BJ (cell line): ENCODE results near the gene IRX4. TPM values are rescaled to one million over a fixed set of nuclear protein-coding genes. Genes with fewer than 3 reads are reported as not detected.

ENCODE experiments used
- CTCF ChIA-PET: fragments of 350-600 bp; formaldehyde crosslinking; extraction: SDS; loops from one replicate; lab custom pipeline; 2021; ENCODE audit warnings: antibody characterized with exemption, inconsistent platforms; lab: Yijun Ruan, JAX
- POLR2A ChIA-PET: fragments of 300-600 bp; sonication (Branson Sonifier 250); formaldehyde crosslinking; extraction: SDS; loops from one replicate; lab custom pipeline; 2021; ENCODE audit warnings: antibody characterized with exemption; lab: Charles Lee
- DNase-seq: peaks from one replicate; pipeline ENCODE4 v3.0.0-alpha.2; 2011; ENCODE audit warnings: low read depth
- H3K27me3 ChIP-seq: 2 replicates; pipeline ENCODE4 v1.6.0; 2011; ENCODE audit warnings: low read length; ENCODE audit not compliant: control insufficient read depth, insufficient read depth
- H3K36me3 ChIP-seq: 2 replicates; pipeline ENCODE4 v1.5.1; 2011; ENCODE audit warnings: low read length; ENCODE audit not compliant: control insufficient read depth, insufficient read depth
- H3K4me3 ChIP-seq: 2 replicates; pipeline ENCODE4 v1.5.1; 2011; ENCODE audit warnings: low read depth, mild to moderate bottlenecking, control low read depth, low read length
- polyA plus RNA-seq: library from polyadenylated mRNA; depleted of rRNA; stranded (reverse); fragments of >200 nt; gene quantifications from 2 replicates; pipeline ENCODE4 v1.2.3, GENCODE V29; 2011
- TF ChIP-seq, protein P1 (sequence below): IDR thresholded peaks from 2 replicates; pipeline ENCODE4 v1.5.1; 2011; ENCODE audit warnings: low read depth, mild to moderate bottlenecking, control low read depth, inconsistent platforms, low read length, moderate library complexity; ENCODE audit not compliant: insufficient read depth

The IRX4 gene
- polyA plus RNA-seq, 1 experiment, result not detected

DNA sequence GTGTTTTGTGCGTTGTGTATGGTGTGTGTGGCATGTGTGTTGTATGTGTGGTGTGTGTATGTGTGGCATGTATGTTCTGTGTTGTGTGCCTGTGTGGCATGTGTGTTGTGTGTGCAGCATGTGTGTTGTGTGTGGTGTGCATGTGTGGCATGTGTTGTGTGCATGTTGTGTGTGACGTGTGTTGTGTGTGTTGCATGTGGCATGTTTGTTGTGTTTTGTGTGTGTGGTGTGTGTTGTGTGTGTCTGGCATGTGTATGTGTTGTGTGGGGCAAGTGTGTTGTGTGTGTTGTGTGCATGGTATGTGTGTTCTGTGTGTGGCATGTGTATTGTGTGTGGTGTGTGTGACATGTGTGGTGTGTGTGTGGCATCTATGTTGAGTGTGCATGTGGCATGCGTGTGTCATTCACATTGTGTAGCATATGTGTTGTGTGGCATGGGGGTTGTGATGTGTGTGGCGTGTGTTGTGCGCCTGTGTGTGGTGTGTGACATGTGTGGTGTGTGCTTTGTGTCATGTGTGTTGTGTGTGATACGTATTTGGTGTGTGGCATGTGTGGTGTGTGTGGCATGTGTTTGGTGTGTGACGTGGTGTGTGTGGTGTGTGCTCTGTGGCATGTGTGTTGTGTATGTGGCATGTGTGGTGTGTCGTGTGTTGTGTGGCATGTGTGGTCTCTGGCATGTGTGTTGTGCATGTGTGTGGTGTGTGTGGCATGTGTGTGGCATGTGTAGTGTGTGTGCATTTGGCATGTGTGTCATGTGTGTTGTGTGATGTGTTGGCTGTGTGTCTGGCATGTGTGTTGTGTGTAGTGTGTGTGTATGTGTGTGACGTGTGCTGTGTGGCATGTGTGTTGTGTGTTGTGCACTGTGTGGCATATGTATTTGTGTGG, 46.6 kb upstream of the IRX4 start:
- ChIA-PET CTCF (no interaction called here), POLR2A (no interaction called here)
- Histone ChIP-seq H3K27me3 (peaks cover 3% of the 10 kb centered on the region), H3K4me3 (no peak overlapping the region), H3K36me3 (no peaks in the 10 kb centered on the region)
- no peak for DNase-seq
- TF ChIP-seq, protein P1, sequence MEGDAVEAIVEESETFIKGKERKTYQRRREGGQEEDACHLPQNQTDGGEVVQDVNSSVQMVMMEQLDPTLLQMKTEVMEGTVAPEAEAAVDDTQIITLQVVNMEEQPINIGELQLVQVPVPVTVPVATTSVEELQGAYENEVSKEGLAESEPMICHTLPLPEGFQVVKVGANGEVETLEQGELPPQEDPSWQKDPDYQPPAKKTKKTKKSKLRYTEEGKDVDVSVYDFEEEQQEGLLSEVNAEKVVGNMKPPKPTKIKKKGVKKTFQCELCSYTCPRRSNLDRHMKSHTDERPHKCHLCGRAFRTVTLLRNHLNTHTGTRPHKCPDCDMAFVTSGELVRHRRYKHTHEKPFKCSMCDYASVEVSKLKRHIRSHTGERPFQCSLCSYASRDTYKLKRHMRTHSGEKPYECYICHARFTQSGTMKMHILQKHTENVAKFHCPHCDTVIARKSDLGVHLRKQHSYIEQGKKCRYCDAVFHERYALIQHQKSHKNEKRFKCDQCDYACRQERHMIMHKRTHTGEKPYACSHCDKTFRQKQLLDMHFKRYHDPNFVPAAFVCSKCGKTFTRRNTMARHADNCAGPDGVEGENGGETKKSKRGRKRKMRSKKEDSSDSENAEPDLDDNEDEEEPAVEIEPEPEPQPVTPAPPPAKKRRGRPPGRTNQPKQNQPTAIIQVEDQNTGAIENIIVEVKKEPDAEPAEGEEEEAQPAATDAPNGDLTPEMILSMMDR, result no peak

DNA sequence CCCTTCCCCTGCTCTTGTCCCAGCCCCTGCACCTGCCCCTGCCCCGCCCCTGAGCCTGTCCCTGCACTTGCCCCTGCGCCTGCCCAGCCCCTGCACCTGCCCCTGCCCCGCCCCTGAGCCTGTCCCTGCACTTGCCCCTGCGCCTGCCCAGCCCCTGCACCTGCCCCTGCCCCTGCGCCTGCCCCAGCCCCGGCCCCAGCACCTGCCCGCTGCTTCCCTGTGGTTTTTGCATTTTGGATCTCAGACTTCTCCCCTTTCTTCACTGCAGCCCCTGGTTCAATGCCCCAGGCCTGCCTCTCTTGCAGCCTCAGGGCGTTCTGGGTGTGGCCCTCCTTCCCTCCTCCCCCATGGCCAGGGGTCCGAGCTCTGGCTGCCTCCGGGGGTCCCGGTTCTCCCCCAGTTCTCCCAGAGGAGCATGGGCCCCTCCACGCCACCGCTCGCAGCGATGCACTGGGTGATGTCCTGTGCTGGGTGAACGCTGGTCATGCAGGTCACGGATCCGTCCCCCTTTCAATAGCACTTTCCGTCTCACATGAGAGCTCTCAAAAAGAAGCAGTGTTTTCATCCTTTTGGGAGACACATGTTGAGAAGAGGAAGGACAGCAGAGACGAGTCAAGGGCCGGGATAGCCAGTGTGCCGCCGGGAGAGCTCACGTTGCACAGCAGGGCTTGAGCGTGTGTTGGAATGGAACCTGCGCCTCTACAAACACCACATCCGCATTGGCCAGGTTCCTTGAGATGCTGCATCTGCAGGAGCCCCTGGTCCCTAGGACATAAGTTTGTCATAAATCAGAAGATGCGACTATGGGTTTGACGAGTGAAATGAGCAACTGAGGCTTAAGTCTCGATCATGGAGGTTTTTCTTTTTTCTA, 44.0 kb upstream of the IRX4 start:
- H3K36me3 ChIP-seq, result no peaks in the 10 kb centered on the region
- DNase-seq, result no peak
- POLR2A ChIA-PET, result no interaction called here
- TF ChIP-seq, protein P1, result no peak
- H3K27me3 ChIP-seq, result peaks cover 3% of the 10 kb centered on the region
- CTCF ChIA-PET, result no interaction called here
- H3K4me3 ChIP-seq, result no peak overlapping the region

- ChIA-PET POLR2A (no interaction called here), CTCF (no interaction called here)
- TF ChIP-seq, protein P1, result no peak
- Histone ChIP-seq H3K36me3 (no peaks in the 10 kb centered on the region), H3K4me3 (no peak overlapping the region), H3K27me3 (peaks cover under 1% of the 10 kb centered on the region)
- no peak for DNase-seq
Measured at GRCh38 chr5:1926071-1926440, 43.3 kb upstream of the IRX4 start.

DNA sequence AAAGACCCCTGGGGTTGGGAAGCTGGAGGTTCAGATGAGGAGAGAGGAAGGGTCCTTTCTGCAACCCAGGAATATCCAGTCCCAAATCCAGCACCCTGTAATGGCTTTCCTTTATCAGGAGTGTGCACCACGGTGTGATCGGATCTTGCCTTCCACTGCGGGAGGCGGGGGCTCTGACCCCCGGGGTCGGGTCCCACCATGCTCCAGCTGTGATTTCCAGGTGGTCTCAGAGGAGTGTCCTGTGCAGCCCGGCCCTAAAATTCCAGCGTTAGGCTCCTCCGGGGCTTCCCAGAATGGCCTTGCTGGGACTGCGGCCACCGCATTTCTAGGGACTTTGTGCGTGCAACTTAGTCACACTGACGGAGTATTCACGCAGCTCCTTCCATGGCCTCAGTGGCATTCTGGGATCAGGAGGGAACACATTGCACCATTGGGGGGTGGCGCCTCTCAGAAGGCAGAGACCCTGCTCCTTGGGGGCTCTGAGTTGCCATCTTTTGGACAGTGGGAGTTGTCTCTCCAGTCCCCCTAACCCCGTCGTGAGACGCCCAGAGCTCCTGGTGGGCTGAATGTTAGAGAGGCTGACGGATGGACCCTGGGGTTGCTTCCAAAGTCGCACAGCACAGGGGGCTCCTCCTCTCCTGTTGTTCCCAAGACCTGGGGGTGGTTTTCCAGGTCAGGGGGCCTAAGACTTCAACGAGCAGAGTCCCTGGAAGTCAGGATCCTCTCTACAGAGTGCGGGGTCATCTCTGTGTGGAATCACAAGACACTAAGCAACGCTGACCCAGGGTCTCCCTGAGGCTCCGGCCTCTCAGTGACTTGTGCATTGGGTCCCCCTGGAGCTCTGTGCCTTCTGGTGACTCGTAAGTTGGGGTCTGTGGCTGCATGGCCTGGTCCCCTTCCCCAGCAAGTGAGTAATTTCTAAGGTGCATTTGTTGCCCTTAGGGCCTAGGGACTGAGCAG, 42.7 kb upstream of the IRX4 start:
- no peak for DNase-seq
- POLR2A ChIA-PET, result no interaction called here
- TF ChIP-seq, protein P1, result no peak
- H3K4me3 ChIP-seq, result no peak overlapping the region
- no peaks in the 10 kb centered on the region for H3K27me3 ChIP-seq
- CTCF ChIA-PET, result no interaction called here
- no peaks in the 10 kb centered on the region for H3K36me3 ChIP-seq
